NCI-H748 (cell line): Measurements from ENCODE around the gene LAGE3.
"Not testable (repeated sequence)": the region's sequence is repeated elsewhere in the genome, so short reads cannot be mapped to it uniquely, and the experiment has no call there.

ENCODE experiments used
- DNase-seq: peaks from one replicate; lab custom pipeline; 2025; ENCODE audit not compliant: unreplicated experiment; lab: John Stamatoyannopoulos, UW

The LAGE3 gene

GRCh38 chrX:154502098-154502497 is 23.0 kb upstream of the LAGE3 start:
- no peak for DNase-seq

GRCh38 chrX:154501423-154501822 is 22.3 kb upstream of the LAGE3 start:
- not testable (repeated sequence) for DNase-seq

- not testable (repeated sequence) for DNase-seq
Observed at GRCh38 chrX:154496591-154497137, 17.6 kb upstream of the LAGE3 start.

GRCh38 chrX:154495472-154495922 is 16.4 kb upstream of the LAGE3 start:
- DNase-seq = no peak

- DNase-seq = no peak
Observed at GRCh38 chrX:154494715-154495114, 15.6 kb upstream of the LAGE3 start.

GRCh38 chrX:154490414-154491083 is 11.5 kb upstream of the LAGE3 start, which contains the start of gene SLC10A3:
Gene SLC10A3 (minus strand): TSS chrX:154490629. CDS start chrX:154488940, 1,689 bp downstream.
- peak; percentile 98 for DNase-seq

GRCh38 chrX:154490021-154490413 is 10.9 kb upstream of the LAGE3 start:
- DNase-seq = peak; percentile 58

GRCh38 chrX:154489182-154489581 is 10.1 kb upstream of the LAGE3 start:
- no peak for DNase-seq

- no peak for DNase-seq
Observed at GRCh38 chrX:154488336-154489075, 9.4 kb upstream of the LAGE3 start.

- DNase-seq = no peak
Observed at GRCh38 chrX:154487518-154488290, 8.6 kb upstream of the LAGE3 start.

- DNase-seq = peak; percentile 82
Observed at GRCh38 chrX:154486396-154487207, 7.5 kb upstream of the LAGE3 start, which contains the start of gene UBL4A. Gene UBL4A (minus strand): TSS chrX:154486615. CDS start chrX:154486584, 31 bp downstream.

GRCh38 chrX:154486052-154486395 is 6.9 kb upstream of the LAGE3 start:
- DNase-seq = peak; percentile 58

- DNase-seq = peak; percentile 39
Observed at GRCh38 chrX:154485150-154486051, 6.3 kb upstream of the LAGE3 start.

- DNase-seq = no peak
Observed at GRCh38 chrX:154484255-154485149, 5.4 kb upstream of the LAGE3 start.

GRCh38 chrX:154483325-154483724 is 4.2 kb upstream of the LAGE3 start:
- DNase-seq = no peak

GRCh38 chrX:154482786-154483185 is 3.7 kb upstream of the LAGE3 start:
- DNase-seq = no peak

GRCh38 chrX:154481911-154482601 is 3.0 kb upstream of the LAGE3 start:
- no peak for DNase-seq

GRCh38 chrX:154481195-154481594 is 2.1 kb upstream of the LAGE3 start:
- DNase-seq = no peak
